ENCODE measurements around the gene GCN1.

GRCh38 chr12:120221576-120221900 lies 27.0 kb upstream of the GCN1 start:
- no peak for TF ChIP-seq POLR2AphosphoS5 (IDR thresholded peaks at IDR 0.05)
- no peak for TF ChIP-seq CTCF (IDR thresholded peaks at IDR 0.05)
- no peak for TF ChIP-seq POLR2A (IDR thresholded peaks at IDR 0.05)

Measured in upper lobe of left lung (tissue), 4 donors.